ENCODE measurements around the gene OBSCN.

The OBSCN gene

DNA sequence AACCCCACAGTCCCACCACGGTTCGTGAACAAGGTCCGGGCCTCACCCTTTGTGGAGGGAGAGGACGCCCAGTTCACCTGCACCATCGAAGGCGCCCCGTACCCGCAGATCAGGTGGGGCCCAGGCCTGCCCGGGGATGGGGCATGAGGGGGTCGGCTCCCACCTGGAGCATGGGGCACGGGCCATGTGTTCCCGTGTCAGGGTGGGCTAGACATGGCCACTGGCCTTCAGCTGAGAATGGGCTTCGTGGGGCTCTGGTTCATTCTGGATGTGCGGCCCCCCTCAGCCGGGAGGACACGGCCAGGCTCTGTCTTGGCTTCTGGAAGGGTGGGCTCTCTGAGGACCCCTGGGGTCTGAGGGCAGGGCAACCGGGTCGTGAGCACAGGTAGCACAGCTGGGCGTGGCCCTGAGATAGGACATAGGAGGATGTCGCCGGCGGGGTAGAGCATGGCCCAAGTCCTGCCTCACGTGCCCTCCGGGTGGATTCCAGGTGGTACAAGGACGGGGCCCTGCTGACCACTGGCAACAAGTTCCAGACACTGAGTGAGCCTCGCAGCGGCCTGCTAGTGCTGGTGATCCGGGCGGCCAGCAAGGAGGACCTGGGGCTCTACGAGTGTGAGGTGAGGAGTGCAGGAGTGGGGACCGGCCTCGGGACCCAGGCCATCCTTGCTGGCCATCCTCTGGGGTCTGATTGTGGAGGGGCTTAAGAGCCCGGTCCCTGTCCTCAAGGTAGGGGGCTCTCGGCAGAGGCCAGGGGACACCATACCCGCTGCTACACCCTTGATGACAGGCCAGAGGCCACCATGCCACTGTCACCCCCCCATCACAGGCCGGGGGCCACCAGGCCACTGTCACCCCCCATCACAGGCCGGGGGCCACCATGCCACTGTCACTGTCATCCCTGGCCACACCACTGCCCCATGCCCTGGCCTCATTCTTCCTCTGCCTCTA, 143.3 kb downstream of the OBSCN start:
- DNase-seq (ENCODE audit: low spot score): no peak
- FAIRE-seq: no peak

DNA sequence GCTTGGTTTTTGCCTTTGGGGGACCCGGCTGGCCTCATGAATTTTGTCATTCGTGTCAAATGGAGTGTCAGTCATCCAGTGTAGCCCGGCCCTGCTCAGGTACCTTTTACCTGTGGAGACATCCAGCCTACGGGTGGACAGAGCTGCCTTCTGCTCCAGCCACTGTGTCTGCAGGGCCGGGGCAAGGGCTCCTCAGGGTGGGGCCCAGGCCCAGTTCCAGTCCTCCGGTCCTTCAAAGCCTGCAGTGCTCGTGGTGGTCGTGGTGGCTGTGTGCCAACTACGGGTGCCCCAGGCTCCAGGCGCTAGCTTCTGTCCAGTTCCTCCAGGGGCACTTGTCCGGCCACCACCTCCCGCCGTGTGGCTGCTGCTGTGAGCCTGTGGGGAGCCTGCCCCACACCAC, 144.0 kb downstream of the OBSCN start:
- DNase-seq (ENCODE audit: low spot score) (no peak), FAIRE-seq (no peak)

DNA sequence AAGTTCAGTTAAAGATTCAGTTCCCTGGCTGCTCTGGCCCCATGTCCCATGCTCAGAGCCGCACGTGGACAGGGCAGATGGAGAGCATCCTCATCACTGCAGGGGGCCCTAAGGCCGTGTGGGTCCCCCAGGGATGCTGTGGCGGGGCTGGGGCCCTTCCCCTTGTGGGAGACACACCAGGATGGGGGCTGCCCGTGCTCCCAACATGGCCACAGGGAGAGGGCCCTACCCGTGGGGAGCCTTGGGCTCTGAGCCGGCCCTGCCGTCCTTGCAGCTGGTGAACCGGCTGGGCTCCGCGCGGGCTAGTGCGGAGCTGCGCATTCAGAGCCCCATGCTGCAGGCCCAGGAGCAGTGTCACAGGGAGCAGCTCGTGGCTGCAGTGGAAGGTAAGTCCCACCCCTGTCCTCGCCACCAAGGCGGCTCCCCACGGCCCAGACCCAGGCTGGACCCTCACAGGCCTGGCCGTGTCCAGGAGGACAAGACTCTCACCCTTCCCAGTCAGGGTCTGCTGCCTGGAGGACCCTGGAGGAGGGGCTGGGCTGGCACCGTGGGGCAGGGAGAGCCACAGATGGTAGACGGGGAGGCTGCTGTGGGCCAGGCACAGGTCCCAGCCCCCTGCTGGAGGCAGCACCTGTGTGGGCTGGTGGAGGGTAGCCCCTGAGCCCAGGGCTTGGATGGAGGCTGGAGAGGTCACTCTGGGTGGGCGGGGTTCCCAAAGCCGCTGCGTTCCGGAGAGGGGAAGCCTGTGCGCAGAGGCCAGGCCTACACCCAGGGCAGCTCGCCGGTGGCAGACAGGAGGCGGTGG, 145.0 kb downstream of the OBSCN start:
- FAIRE-seq: no peak
- no peak for DNase-seq (ENCODE audit: low spot score)

DNA sequence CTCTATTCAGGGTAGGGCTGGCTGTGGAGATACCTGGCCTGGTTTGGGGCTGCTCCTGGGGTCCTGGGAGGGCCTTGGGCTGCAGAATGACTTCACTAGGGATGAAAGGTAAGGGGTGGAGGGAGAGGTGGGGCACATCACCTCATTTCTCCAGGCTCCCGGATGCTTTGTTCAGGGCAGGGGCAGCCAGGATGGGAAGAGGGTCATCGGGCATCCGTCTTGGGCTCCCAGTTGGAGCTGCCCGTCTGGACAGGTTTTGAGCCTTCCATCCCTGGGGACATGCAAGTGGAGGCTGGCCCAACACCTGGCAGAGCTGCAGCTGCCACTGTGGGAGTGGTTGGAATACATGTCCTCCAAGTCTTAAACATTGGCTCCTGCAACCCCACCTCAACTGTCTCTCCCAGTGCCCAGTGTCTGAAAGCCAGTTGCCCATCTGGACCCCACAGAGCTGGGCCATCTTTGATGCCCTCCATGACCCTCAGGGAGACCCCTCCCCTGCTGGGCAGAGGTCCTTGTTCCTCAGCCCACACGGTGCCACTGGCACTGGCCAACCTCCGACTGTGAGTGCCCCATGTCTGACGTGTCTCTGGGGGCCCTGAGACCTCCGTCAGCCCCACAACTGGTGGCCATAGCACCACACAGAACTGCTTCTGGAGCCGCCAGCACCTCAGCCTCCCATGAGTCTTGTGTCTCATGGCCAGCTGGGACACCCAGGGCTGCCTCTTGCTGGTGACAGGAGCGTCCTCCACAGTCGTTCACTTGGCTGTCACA, 145.9 kb downstream of the OBSCN start:
- FAIRE-seq: no peak
- no peak for DNase-seq (ENCODE audit: low spot score)

DNA sequence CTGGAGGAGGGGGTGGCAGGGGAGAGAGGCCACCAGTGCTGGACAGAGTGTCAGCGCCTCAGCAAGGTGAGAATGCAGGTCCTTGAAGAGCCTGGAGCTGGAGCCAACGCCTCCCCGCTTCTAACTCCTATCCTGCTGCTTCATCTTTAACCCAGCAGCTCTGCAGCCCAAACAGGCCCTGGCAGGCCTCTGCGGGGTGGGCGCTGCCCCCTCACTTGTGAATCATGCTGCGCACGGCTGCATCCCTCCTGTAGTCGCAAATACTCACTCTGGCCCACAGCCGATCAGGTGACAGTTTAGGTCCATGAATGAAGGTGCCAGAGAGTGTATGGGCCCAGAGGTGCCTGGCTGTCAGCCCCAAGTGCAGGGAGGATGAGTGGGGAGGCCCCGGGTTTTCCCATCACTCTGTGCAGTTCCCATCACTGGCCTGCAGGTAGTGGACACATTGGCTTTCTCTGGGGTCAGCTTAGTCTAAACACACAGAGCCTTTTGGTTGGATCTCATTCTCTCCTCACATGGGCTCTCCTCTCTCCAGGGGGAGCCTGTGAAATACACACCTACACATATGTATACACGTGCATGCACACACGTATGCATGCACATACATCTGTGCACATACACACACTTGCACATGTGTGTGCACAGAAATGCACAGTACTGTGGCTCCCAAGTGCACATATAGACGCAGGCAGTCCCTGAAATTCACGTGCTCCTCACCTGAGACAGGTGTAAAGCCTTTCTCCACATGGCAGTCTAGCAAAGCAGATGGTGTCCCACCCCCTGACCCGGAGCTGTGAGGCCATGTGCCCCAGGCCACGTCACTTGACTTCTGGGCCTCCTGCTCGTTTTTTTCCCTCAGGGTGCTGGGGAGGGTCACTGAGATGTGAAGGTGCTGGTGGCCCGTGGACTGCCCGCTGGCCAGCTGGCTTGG, 146.8 kb downstream of the OBSCN start:
- FAIRE-seq (no peak), DNase-seq (ENCODE audit: low spot score) (no peak)

DNA sequence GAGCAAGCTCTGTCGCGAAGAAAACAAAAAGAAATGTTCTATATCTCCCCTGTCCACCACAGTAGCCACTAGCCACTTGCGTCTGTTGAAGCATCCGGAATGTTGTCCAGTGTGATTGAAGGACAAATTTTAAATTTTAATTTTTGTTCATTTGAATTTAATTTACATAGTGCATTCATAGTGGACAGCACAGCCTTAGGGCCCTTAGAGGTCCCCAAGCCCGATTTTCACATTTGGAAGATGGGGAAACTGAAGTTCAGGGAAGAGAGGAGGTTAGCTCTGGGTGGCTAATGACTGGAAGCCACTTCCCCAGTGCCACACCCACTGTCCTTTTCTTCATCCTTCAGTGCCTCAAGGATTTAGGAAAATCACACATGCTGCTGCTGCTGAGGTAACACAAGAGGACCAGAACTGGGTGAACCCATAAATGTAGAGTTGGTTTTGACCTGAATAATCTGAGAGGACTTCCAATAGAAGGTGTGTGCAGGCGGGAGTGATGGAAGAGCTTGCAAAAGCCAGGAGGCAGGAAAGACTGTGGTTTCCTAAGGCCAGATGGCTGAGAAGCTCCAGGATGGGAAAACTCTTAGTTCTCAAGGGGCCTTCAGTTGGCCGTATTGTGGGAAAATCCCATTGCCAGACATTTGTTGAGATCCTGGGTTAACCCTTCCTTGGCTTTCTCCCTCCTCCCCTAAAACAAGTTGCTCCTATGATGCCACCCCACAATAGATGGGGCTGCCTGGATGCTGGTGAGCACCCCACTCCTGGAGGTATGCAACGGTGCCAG, 149.2 kb downstream of the OBSCN start:
- FAIRE-seq (no peak), DNase-seq (ENCODE audit: low spot score) (no peak)

DNA sequence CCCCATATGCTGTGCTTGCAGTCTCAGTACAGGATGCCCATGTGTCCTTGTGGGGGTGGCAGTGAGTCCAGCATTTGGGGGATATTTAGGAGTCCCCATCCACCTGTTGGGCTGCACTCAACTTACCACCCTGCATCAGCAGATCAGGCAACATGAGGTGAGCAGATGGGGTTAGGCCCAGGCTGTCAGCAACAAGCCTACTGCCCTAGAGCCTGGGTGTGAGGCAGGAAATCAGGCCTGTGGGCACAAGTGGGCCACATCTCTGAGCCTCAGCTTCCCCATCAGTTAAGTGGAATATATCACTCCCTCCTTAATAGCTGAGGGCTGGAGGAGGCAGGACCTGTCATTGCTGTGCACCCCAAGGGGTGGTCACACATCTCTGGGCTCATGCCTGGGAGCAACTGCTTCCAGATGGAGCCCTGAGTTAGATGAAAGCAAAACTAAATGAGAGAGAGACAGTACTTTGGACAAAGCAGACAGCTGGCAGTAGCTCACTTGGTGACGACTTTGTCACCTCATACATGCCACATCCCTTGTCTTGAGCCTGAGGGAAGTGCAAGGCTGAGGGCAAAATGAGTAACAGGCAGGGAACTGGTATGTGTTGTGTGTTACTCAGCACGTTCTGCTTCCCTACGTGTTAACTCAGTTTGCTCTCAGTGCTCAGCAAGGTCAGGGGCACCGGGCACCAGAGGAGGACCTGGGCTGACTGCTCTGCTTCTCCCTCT, 150.4 kb downstream of the OBSCN start:
- DNase-seq (ENCODE audit: low spot score): no peak
- FAIRE-seq: no peak

DNA sequence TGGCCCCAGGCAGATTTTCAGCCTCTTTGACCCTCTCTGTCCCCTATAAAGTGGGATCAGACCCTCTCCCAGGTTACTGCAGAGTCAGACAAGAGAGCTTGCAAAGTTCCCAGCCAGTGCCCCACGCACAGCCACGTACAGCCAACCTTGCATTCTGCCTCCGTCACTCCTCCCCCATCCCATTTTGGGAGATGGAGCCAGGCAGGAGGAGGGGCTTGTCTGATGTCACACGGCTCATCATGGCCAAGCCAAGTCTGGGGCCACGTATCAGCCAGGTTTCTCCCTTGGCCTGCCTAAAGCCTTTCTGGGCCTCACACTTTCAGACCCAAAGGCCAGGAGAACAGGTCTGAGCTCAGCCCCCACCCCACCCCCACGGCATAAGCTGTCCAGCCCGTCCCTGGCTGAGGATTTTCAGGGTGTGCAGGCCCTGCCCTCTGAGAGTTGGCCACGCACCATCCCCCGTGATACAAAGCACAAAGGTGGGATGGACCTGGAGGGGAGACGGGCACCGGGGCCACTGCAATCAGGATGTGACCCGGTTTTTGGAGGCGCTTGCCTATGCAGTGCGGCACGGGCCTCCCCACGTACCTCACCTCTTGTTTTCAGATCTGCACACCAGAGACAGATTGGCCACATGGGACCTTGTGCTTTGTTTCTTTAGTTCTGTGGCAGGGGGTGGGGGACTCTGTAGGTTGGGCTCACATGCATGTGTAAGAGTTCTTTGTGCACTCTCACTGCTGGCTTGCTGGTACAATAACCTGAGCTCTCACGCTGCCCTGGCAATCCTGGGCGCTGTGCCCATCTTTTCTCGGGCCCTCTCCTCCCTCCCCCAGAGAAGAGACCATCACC, 151.1 kb downstream of the OBSCN start:
- no peak for FAIRE-seq
- no peak for DNase-seq (ENCODE audit: low spot score)

DNA sequence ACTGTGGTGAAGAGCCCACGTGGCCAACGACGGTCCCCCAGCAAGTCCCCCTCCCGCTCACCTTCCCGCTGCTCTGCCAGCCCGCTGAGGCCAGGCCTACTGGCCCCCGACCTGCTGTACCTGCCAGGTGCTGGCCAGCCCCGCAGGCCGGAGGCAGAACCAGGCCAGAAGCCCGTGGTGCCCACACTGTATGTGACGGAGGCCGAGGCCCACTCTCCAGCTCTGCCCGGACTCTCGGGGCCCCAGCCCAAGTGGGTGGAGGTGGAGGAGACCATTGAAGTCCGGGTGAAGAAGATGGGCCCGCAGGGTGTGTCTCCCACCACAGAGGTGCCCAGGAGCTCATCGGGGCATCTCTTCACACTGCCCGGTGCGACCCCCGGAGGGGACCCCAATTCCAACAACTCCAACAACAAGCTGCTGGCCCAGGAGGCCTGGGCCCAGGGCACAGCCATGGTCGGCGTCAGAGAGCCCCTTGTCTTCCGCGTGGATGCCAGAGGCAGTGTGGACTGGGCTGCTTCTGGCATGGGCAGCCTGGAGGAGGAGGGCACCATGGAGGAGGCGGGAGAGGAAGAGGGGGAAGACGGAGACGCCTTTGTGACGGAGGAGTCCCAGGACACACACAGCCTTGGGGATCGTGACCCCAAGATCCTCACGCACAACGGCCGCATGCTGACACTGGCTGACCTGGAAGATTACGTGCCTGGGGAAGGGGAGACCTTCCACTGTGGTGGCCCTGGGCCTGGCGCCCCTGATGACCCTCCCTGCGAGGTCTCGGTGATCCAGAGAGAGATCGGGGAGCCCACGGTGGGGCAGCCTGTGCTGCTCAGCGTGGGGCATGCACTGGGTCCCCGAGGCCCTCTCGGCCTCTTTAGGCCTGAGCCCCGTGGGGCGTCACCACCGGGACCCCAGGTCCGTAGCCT, 152.0 kb downstream of the OBSCN start:
- DNase-seq (ENCODE audit: low spot score): no peak
- no peak for FAIRE-seq

DNA sequence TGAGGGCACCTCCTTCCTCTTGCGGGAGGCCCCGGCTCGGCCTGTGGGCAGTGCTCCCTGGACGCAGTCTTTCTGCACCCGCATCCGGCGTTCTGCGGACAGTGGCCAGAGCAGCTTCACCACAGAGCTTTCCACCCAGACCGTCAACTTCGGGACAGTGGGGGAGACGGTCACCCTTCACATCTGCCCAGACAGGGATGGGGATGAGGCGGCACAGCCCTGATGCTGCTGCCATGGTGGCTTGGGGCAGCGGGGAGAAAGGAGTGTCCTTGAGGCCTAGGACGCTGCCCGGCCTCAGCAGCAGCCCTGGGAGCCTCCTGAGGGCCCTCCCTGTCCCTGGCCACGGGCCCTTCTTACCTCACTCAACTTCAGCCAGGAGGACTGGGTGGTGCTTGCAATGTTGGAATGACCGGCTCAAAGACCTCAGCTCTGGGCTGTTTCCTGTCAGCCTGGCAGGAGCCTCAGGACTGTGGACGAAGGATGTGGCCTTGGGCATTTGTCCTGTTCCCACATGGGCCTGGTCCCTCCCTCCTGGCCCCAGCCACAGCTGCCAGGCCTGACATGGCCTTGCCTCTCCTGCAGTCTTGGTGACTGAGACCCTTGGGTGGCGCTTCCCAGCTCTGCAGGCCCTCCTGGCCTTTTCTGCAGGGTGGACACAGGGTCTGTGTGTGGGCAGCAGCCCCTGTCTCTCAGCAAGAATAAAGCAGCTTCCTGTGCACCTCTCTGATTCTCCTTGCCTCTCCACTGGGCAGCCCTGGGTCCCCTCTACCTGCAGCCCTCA, 152.9 kb downstream of the OBSCN start:
- no peak for FAIRE-seq

DNA sequence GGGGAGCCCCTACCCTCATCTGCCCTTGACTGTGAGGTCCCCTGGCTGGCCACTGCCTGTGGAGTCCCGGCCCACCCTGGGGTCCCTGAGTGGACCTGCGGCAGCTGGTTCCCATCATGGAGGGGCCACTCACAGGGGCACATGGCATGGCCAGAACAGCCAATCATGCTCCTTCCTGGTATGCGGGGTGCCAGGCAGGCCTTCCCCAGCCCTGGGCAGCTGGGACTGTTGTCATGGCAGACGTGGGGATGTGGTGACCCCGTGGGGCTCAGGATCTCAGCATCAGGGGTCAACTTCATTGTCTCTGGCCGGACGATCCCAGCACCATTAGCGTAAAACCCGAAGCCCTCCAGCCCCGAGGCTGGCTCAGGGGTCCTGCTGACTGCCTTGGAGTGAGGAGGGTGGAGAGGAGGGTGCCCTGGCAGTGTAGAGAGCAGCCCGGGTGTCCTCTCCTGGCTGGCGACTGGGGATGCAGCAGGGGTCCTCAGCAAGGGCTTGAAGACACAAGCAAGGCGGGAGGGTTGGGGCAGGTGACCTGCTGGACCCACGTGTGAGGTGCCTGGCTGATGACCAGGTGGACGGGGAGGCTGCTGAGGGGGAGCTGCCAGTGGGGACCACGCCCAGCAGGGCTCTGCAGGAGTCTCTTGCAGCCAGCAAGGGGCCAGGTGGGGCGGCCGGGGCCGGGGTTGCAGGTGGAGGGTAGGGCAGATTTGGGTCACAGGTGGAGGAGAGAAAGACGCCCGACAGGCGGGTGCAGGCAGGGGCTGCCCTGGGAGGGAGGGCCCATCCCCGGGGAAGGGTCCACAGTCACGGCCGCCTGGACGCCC, 153.7 kb downstream of the OBSCN start:
- FAIRE-seq (no peak), DNase-seq (ENCODE audit: low spot score) (no peak)

More for the DNA sequence above, 152.9 kb downstream of the OBSCN start:
- no peak for DNase-seq (ENCODE audit: low spot score)

DNA sequence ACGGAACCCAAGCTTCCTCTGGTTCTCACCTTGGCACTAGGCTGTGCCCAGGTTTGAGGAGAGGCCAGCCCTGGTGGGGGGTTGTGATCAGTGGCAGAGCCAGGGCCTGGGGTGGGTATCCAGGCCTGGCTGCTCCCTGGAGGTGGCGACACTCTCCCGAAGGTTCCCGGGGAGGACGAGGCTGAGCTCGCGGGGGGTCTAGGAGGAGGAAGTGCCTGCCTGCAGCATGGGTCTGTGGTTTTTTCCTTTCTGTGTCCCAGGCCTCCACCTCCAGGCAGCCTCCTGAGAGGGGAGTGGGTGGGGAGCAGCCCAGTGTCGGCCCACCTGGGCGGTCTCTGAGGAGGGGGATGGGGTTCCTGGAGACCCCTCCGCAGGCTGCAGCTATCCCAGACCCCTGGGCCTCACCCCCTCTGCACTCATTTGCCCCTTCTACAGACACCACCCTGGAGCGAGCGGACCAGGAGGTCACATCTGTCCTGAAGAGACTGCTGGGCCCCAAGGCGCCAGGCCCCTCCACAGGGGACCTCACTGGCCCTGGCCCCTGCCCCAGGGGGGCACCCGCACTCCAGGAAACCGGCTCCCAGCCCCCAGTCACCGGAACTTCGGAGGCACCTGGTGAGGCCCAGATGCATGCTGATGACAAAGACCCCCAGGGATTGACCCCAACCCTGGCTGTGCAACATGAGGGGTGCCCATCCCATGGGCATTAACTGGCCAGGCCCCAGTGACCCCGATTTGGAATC, 154.5 kb downstream of the OBSCN start:
- FAIRE-seq (no peak), DNase-seq (ENCODE audit: low spot score) (no peak)

DNA sequence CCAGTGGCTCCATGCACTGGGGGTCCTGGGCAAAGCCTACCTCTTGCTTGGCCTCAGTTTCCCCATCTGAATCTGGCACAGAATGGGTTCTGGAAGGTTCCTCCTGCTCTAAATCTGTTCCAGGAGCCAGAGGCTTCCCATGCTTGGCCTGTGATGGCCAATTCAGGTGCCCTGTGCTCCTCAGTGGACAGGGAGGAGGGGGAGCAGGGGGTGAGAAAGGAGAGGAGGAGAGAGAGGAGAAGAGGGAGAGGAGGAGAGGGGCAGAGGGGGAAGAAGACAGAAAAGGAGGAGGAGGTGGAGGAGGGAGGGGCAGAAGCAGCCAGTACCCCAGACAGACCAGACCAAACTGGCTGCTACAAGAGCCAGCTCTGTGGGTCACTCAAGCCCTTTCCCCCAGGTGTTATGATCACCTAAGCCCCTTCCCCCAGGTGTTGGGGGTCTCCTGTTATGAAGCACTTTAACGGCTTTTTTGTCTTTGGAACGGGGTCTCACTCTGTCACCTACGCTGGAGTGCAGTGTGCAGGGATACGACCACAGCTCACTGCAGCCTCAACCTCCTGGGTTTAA, 155.1 kb downstream of the OBSCN start:
- no peak for FAIRE-seq
- no peak for DNase-seq (ENCODE audit: low spot score)

DNA sequence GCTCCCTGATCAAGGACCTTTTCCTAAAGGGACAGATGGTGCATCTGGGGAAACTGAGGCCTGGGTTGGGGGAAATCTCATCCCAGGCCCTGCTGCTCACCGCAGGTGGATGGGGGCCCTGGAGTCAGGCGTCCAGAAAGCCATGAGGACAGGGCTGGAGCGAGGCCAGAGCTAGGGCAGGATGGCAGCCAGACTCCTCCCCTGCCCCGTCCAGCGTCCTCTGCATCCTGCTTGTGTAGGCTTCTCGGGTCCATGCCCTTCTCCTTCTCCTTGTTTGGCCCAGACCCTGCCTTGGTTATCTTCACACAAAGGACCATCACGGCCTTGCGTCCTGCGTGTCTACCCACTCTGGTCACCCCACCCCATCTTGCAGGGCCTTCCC, 155.8 kb downstream of the OBSCN start:
- no peak for FAIRE-seq
- no peak for DNase-seq (ENCODE audit: low spot score)

All from urothelium cell line (cell line).